ENCODE data around the gene SOX4. TPM values are rescaled to one million over a fixed set of nuclear protein-coding genes. Genes with fewer than 3 reads are reported as not detected.

The SOX4 gene
- total and polyA plus RNA-seq, 8 donors, result 1.2 to 62.0 (median 16.5) TPM

- no peak overlapping the region for H3K27ac ChIP-seq
- no peak for DNase-seq
- TF ChIP-seq EP300 (IDR thresholded peaks at IDR 0.05) (no peak), CTCF (IDR thresholded peaks at IDR 0.05) (no peak), POLR2A (IDR thresholded peaks at IDR 0.05) (no peak), POLR2AphosphoS5 (IDR thresholded peaks at IDR 0.05) (no peak)
- WGBS, 5 donors, result 45 to 56% (median 47%) methylated on average over 3 of the region's 3 CpGs
- intact Hi-C loops (cut with DNase I; ENCODE audit: low total_unique reads), result no loop called here
- H3K4me3 ChIP-seq, result no peak overlapping the region
- H3K4me1 ChIP-seq, result peaks cover 0 to 7% (median 2%) of the 10 kb centered on the region in 4 donors
- H3K27me3 ChIP-seq, result no peaks in the 10 kb centered on the region
- H3K36me3 ChIP-seq, result no peaks in the 10 kb centered on the region
- no peaks in the 10 kb centered on the region for H3K9me3 ChIP-seq
Measured at GRCh38 chr6:21615504-21615903, 22.0 kb downstream of the SOX4 start.

- intact Hi-C loops (cut with DNase I; ENCODE audit: low total_unique reads), result no loop called here
- H3K9me3 ChIP-seq, result no peaks in the 10 kb centered on the region
- 52 to 69% (median 58%) methylated on average over 4 to 5 of the region's 5 CpGs for WGBS, 5 donors
- no peak for DNase-seq
- H3K4me1 ChIP-seq, result peaks cover 0 to 7% (median 2%) of the 10 kb centered on the region in 4 donors
- no peak for TF ChIP-seq POLR2A (IDR thresholded peaks at IDR 0.05)
- TF ChIP-seq POLR2AphosphoS5 (IDR thresholded peaks at IDR 0.05), result no peak
- TF ChIP-seq EP300 (IDR thresholded peaks at IDR 0.05), result no peak
- no peak for TF ChIP-seq CTCF (IDR thresholded peaks at IDR 0.05)
- no peaks in the 10 kb centered on the region for H3K36me3 ChIP-seq
- H3K27me3 ChIP-seq, result no peaks in the 10 kb centered on the region
- no peak overlapping the region for H3K27ac ChIP-seq
- H3K4me3 ChIP-seq, result no peak overlapping the region
Measured at GRCh38 chr6:21616005-21616404, 22.5 kb downstream of the SOX4 start.

- Histone ChIP-seq H3K4me1 (no peaks in the 10 kb centered on the region), H3K27ac (no peak overlapping the region), H3K9me3 (no peaks in the 10 kb centered on the region), H3K27me3 (no peaks in the 10 kb centered on the region), H3K4me3 (no peak overlapping the region), H3K36me3 (no peaks in the 10 kb centered on the region)
- TF ChIP-seq EP300 (IDR thresholded peaks at IDR 0.05) (no peak), CTCF (IDR thresholded peaks at IDR 0.05) (no peak)
- no peak for DNase-seq
- intact Hi-C loops (cut with DNase I; ENCODE audit: low total_unique reads), result no loop called here
- WGBS, 5 donors, result 83 to 94% (median 87%) methylated on average over 7 of the region's 7 CpGs
Measured at GRCh38 chr6:21625642-21626041, 32.1 kb downstream of the SOX4 start.

- DNase-seq, result no peak
- TF ChIP-seq CTCF (IDR thresholded peaks at IDR 0.05), result no peak
- no peak for TF ChIP-seq POLR2AphosphoS5 (IDR thresholded peaks at IDR 0.05)
- TF ChIP-seq POLR2A (IDR thresholded peaks at IDR 0.05), result no peak
- no peak for TF ChIP-seq EP300 (IDR thresholded peaks at IDR 0.05)
- Histone ChIP-seq H3K27ac (no peak overlapping the region), H3K4me3 (no peak overlapping the region), H3K9me3 (no peaks in the 10 kb centered on the region), H3K4me1 (no peaks in the 10 kb centered on the region), H3K36me3 (no peaks in the 10 kb centered on the region), H3K27me3 (no peaks in the 10 kb centered on the region)
- intact Hi-C loops (cut with DNase I; ENCODE audit: low total_unique reads), result no loop called here
- 32 to 58% (median 52%) methylated on average over 1 of the region's 1 CpG for WGBS, 5 donors
Measured at GRCh38 chr6:21626756-21627155, 33.2 kb downstream of the SOX4 start.

Data from stomach (tissue), 9 donors.